Measurements from ENCODE around the gene PRICKLE1. TPM values are rescaled to one million over a fixed set of nuclear protein-coding genes. Genes with fewer than 3 reads are reported as not detected.

The PRICKLE1 gene
- total RNA-seq, 5 donors from 2014 or later (not counting 1 experiment from before 2014, with no cell fraction given), result 0.29 to 1.1 (median 0.43) TPM

DNA sequence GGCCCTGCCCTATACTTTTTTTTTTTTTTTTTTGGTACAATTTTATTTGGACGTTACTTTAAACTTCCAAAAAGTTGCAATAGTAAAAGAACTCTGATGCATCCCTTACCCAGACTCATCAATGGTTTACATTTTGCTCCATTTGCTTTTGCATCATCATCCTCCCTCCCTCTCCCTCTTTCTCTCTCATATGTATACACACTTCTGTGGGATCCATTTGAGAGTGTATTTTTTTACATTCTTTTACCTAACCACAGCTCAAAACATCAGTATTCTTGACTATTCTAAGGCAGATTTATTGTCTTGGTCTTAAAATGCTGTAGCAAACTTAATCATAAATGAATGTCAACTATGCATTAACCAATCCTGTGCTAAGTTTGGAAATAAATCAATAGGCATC is 111.6 kb downstream of the PRICKLE1 start:
- no peaks in the 10 kb centered on the region for H3K36me3 Mint-ChIP-seq
- ChIA-PET CTCF (no interaction called here), POLR2A (no interaction called here)
- Histone ChIP-seq H3K4me3 (ENCODE audit: control insufficient read depth in 1 of 2, extremely low read depth in 1 of 2, low read length in 1 of 2) (no peak overlapping the region), H3K36me3 (ENCODE audit: control insufficient read depth in 2 of 2, extremely low read depth in 1 of 2, insufficient read depth in 1 of 2, low read length in 1 of 2) (no peaks in the 10 kb centered on the region), H3K27ac (ENCODE audit: low read length) (no peak overlapping the region), H3K27me3 (replicated peaks in 1 of 2; ENCODE audit: control insufficient read depth in 2 of 2, extremely low read depth in 1 of 2, insufficient read depth in 2 of 2, low read length in 1 of 2) (peaks cover 2 to 25% of the 10 kb centered on the region in 2 experiments), H3K4me1 (ENCODE audit: control insufficient read depth in 1 of 2, extremely low read depth in 1 of 2, insufficient read depth in 2 of 2, low read length in 2 of 2) (peaks cover 0 to 8% of the 10 kb centered on the region in 2 experiments), H3K9me3 (no peaks in the 10 kb centered on the region)
- ATAC-seq (replicated peaks in 1 of 4) (no peak), DNase-seq (no peak)
- no peak overlapping the region for H3K27ac Mint-ChIP-seq
- H3K4me3 Mint-ChIP-seq, result no peak overlapping the region
- H3K4me1 Mint-ChIP-seq, result peaks cover 0 to 11% (median 6%) of the 10 kb centered on the region in 3 donors
- H3K9me3 Mint-ChIP-seq, result no peaks in the 10 kb centered on the region
- H3K27me3 Mint-ChIP-seq, result peaks cover 46 to 54% of the 10 kb centered on the region in 2 donors
- no CpG with 5 or more reads among the region's 1 CpG for WGBS (ENCODE audit: insufficient coverage)

DNA sequence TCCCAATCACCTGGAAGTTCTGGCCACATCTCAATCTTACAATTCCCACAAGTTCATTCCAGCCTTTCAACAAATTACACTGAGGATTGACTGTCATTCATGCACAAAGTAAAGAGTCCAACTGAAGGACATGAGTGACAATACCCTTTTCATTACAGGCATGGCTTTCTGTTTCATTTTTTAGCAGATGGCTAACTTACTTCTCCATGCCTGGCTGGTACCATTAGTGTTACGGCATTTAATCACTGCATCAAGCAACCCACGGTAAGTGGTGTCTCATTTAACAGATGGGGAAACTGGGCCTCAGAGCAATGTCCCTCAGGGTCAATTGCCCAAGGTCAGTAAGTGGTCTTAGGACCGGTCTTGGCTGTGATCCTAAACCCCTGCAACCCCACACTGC is 114.4 kb downstream of the PRICKLE1 start:
- no peaks in the 10 kb centered on the region for H3K36me3 ChIP-seq (ENCODE audit: control insufficient read depth in 2 of 2, extremely low read depth in 1 of 2, insufficient read depth in 1 of 2, low read length in 1 of 2)
- DNase-seq (no peak), ATAC-seq (replicated peaks in 1 of 4) (no peak)
- Mint-ChIP-seq H3K4me1 (peaks cover 0 to 3% (median under 1%) of the 10 kb centered on the region in 3 donors), H3K9me3 (no peaks in the 10 kb centered on the region), H3K4me3 (no peak overlapping the region), H3K27ac (no peak overlapping the region), H3K27me3 (peaks cover 33 to 40% of the 10 kb centered on the region in 2 donors), H3K36me3 (no peaks in the 10 kb centered on the region)
- no peaks in the 10 kb centered on the region for H3K4me1 ChIP-seq (ENCODE audit: control insufficient read depth in 1 of 2, extremely low read depth in 1 of 2, insufficient read depth in 2 of 2, low read length in 2 of 2)
- no peak overlapping the region for H3K27ac ChIP-seq (ENCODE audit: low read length)
- H3K4me3 ChIP-seq (ENCODE audit: control insufficient read depth in 1 of 2, extremely low read depth in 1 of 2, low read length in 1 of 2), result no peak overlapping the region
- H3K9me3 ChIP-seq, result no peaks in the 10 kb centered on the region
- ChIA-PET CTCF (no interaction called here), POLR2A (no interaction called here)
- peaks cover 0 to 15% of the 10 kb centered on the region in 2 experiments for H3K27me3 ChIP-seq (replicated peaks in 1 of 2; ENCODE audit: control insufficient read depth in 2 of 2, extremely low read depth in 1 of 2, insufficient read depth in 2 of 2, low read length in 1 of 2)
- 76% methylated on average over 2 of the region's 3 CpGs for WGBS (ENCODE audit: insufficient coverage)

DNA sequence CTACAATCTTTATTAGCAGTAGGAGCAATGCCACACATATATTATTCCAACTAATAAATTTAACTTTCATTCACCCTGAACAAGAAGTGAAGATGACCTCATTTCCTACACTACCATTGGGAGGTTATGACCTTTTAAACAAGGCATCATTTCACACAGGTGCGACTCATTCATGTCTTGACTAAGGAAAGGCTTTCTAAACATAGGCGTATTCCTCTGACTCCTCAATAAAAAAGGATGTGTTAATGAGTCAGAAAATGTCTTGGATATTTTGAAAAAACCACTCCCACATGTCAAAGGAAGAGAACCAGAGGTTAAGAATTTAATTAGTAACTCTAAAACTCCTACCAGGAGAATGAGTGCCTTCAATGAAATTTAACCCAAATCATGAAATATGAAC is 115.2 kb downstream of the PRICKLE1 start:
- Mint-ChIP-seq H3K27me3 (peaks cover 28 to 34% of the 10 kb centered on the region in 2 donors), H3K4me3 (no peak overlapping the region), H3K27ac (no peak overlapping the region), H3K36me3 (no peaks in the 10 kb centered on the region), H3K4me1 (peaks cover 5 to 9% (median 8%) of the 10 kb centered on the region in 3 donors), H3K9me3 (no peaks in the 10 kb centered on the region)
- no peak overlapping the region for H3K27ac ChIP-seq (ENCODE audit: low read length)
- H3K4me1 ChIP-seq (ENCODE audit: control insufficient read depth in 1 of 2, extremely low read depth in 1 of 2, insufficient read depth in 2 of 2, low read length in 2 of 2), result peaks cover 0 to 2% of the 10 kb centered on the region in 2 experiments
- ChIA-PET POLR2A (no interaction called here), CTCF (no interaction called here)
- WGBS (ENCODE audit: insufficient coverage), result no CpG with 5 or more reads among the region's 2 CpGs
- ATAC-seq (replicated peaks in 1 of 4) (no peak), DNase-seq (no peak)
- H3K36me3 ChIP-seq (ENCODE audit: control insufficient read depth in 2 of 2, extremely low read depth in 1 of 2, insufficient read depth in 1 of 2, low read length in 1 of 2), result no peaks in the 10 kb centered on the region
- no peaks in the 10 kb centered on the region for H3K9me3 ChIP-seq
- H3K27me3 ChIP-seq (replicated peaks in 1 of 2; ENCODE audit: control insufficient read depth in 2 of 2, extremely low read depth in 1 of 2, insufficient read depth in 2 of 2, low read length in 1 of 2), result peaks cover 0 to 15% of the 10 kb centered on the region in 2 experiments
- no peak overlapping the region for H3K4me3 ChIP-seq (ENCODE audit: control insufficient read depth in 1 of 2, extremely low read depth in 1 of 2, low read length in 1 of 2)

DNA sequence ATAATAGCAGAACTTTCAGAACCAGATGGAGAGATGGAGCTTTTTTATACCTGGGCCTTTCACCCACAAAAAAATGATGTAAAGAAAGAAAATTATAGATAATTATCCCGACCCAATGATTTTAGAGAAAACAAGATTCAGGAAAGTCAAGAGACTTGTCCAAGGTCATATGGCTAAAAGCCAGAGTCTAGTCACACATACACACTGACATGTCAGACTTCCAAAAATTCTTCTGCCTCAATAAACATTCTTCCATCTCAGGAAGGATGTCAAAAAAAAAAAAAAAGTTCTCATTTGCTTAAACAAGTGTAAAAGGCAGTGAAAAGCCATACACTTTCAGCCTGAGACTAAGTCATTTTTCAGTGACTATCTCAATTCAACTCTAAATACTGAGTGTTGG is 116.0 kb downstream of the PRICKLE1 start:
- H3K4me1 Mint-ChIP-seq, result peaks cover 13 to 17% (median 16%) of the 10 kb centered on the region in 3 donors
- no peak overlapping the region for H3K27ac Mint-ChIP-seq
- ChIA-PET CTCF (no interaction called here), POLR2A (no interaction called here)
- H3K36me3 Mint-ChIP-seq, result no peaks in the 10 kb centered on the region
- no peak overlapping the region for H3K4me3 Mint-ChIP-seq
- no CpG with 5 or more reads among the region's 1 CpG for WGBS (ENCODE audit: insufficient coverage)
- Histone ChIP-seq H3K4me3 (ENCODE audit: control insufficient read depth in 1 of 2, extremely low read depth in 1 of 2, low read length in 1 of 2) (no peak overlapping the region), H3K9me3 (no peaks in the 10 kb centered on the region), H3K27me3 (replicated peaks in 1 of 2; ENCODE audit: control insufficient read depth in 2 of 2, extremely low read depth in 1 of 2, insufficient read depth in 2 of 2, low read length in 1 of 2) (peaks cover 0 to 16% of the 10 kb centered on the region in 2 experiments), H3K36me3 (ENCODE audit: control insufficient read depth in 2 of 2, extremely low read depth in 1 of 2, insufficient read depth in 1 of 2, low read length in 1 of 2) (no peaks in the 10 kb centered on the region), H3K4me1 (ENCODE audit: control insufficient read depth in 1 of 2, extremely low read depth in 1 of 2, insufficient read depth in 2 of 2, low read length in 2 of 2) (peaks cover 1 to 2% of the 10 kb centered on the region in 2 experiments), H3K27ac (ENCODE audit: low read length) (no peak overlapping the region)
- no peak for ATAC-seq (replicated peaks in 1 of 4)
- no peak for DNase-seq
- H3K27me3 Mint-ChIP-seq, result peaks cover 25 to 34% of the 10 kb centered on the region in 2 donors
- no peaks in the 10 kb centered on the region for H3K9me3 Mint-ChIP-seq

DNA sequence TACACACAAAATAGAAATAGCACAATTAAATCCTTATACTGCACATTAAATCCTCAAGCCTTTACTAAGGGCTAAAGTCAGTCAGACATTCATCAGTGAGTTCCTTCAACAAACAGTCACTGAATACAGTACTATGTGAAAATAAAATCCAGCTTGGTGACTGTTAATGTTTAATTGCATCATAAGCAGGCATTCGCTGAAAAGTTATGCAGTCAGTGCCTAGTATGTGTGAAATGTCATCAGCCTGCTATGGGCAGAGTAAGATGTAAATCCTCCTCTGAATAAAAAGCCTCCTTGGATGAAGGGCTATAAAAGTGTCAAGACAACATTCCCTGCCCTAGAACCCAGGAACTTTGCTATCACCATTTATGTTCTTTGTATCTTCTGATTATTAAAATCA is 116.4 kb downstream of the PRICKLE1 start:
- no peak for ATAC-seq (replicated peaks in 1 of 4)
- DNase-seq, result no peak
- Mint-ChIP-seq H3K4me1 (peaks cover 17 to 22% (median 20%) of the 10 kb centered on the region in 3 donors), H3K4me3 (no peak overlapping the region), H3K9me3 (no peaks in the 10 kb centered on the region), H3K27ac (no peak overlapping the region), H3K36me3 (no peaks in the 10 kb centered on the region), H3K27me3 (peaks cover 25 to 34% of the 10 kb centered on the region in 2 donors)
- no CpG with 5 or more reads among the region's 1 CpG for WGBS (ENCODE audit: insufficient coverage)
- peaks cover 0 to 17% of the 10 kb centered on the region in 2 experiments for H3K27me3 ChIP-seq (replicated peaks in 1 of 2; ENCODE audit: control insufficient read depth in 2 of 2, extremely low read depth in 1 of 2, insufficient read depth in 2 of 2, low read length in 1 of 2)
- no peaks in the 10 kb centered on the region for H3K36me3 ChIP-seq (ENCODE audit: control insufficient read depth in 2 of 2, extremely low read depth in 1 of 2, insufficient read depth in 1 of 2, low read length in 1 of 2)
- CTCF ChIA-PET, result no interaction called here
- no peaks in the 10 kb centered on the region for H3K9me3 ChIP-seq
- H3K4me3 ChIP-seq (ENCODE audit: control insufficient read depth in 1 of 2, extremely low read depth in 1 of 2, low read length in 1 of 2), result no peak overlapping the region
- H3K4me1 ChIP-seq (ENCODE audit: control insufficient read depth in 1 of 2, extremely low read depth in 1 of 2, insufficient read depth in 2 of 2, low read length in 2 of 2), result peaks cover 2 to 4% of the 10 kb centered on the region in 2 experiments
- no peak overlapping the region for H3K27ac ChIP-seq (ENCODE audit: low read length)
- POLR2A ChIA-PET, result no interaction called here

DNA sequence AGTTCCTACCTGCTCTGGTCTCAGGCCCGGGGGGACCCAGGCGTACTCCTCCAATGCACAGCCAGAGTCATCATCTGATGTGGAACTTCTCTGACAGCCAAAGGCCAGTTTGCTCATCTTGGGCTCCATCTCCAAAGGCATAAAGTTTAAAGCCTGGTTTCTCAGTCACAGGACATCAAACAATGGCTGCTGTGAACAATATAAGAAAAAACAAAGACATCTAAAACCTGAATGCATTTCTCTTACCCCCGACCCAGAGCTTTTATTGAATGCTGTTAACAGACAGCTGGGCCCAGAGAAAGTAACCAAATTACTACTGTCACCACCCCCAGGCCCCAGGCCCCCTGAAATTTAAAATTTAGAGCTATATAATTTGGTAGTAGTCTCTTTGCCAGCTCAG is 117.2 kb downstream of the PRICKLE1 start:
- Mint-ChIP-seq H3K4me3 (no peak overlapping the region), H3K4me1 (peaks cover 17 to 22% (median 20%) of the 10 kb centered on the region in 3 donors), H3K27me3 (peaks cover 25 to 31% of the 10 kb centered on the region in 2 donors), H3K27ac (no peak overlapping the region), H3K9me3 (no peaks in the 10 kb centered on the region), H3K36me3 (no peaks in the 10 kb centered on the region)
- ATAC-seq (replicated peaks in 1 of 4) (no peak), DNase-seq (no peak)
- CTCF ChIA-PET, result no interaction called here
- peaks cover 2 to 4% of the 10 kb centered on the region in 2 experiments for H3K4me1 ChIP-seq (ENCODE audit: control insufficient read depth in 1 of 2, extremely low read depth in 1 of 2, insufficient read depth in 2 of 2, low read length in 2 of 2)
- no peak overlapping the region for H3K27ac ChIP-seq (ENCODE audit: low read length)
- H3K27me3 ChIP-seq (replicated peaks in 1 of 2; ENCODE audit: control insufficient read depth in 2 of 2, extremely low read depth in 1 of 2, insufficient read depth in 2 of 2, low read length in 1 of 2), result peaks cover 0 to 17% of the 10 kb centered on the region in 2 experiments
- H3K36me3 ChIP-seq (ENCODE audit: control insufficient read depth in 2 of 2, extremely low read depth in 1 of 2, insufficient read depth in 1 of 2, low read length in 1 of 2), result no peaks in the 10 kb centered on the region
- WGBS (ENCODE audit: insufficient coverage), result no CpG with 5 or more reads among the region's 3 CpGs
- no peaks in the 10 kb centered on the region for H3K9me3 ChIP-seq
- POLR2A ChIA-PET, result no interaction called here
- H3K4me3 ChIP-seq (ENCODE audit: control insufficient read depth in 1 of 2, extremely low read depth in 1 of 2, low read length in 1 of 2), result no peak overlapping the region

All from T-cell (primary cell).